Breast epithelium (tissue), 4 donors: Measurements from ENCODE around the gene RTL5. TPM values are rescaled to one million over a fixed set of nuclear protein-coding genes. Genes with fewer than 3 reads are reported as not detected.
A peak's percentile ranks its signal among the peaks of the same experiment; 100 is the strongest.

Experiments used
- DNase-seq, 2 donors: peaks; one replicate each; pipeline ENCODE4 v3.0.0-alpha.2; 2019; ENCODE audit warnings: low spot score in 2 of 2
- H3K27ac ChIP-seq, 2 donors: fragments of 200-600 bp; sonication (generic) in 1 of 2; one replicate each; pipeline ENCODE4 v1.5.1; 2016 to 2019; ENCODE audit warnings: mild to moderate bottlenecking in 1 of 2
- H3K27me3 ChIP-seq, 2 donors: fragments of 200-600 bp; sonication (generic) in 1 of 2; one replicate each; pipeline versions ENCODE4 v1.5.1 to v1.6.0; 2017 to 2019; ENCODE audit warnings: control low read depth in 1 of 2, mild to moderate bottlenecking in 1 of 2
- H3K36me3 ChIP-seq: fragments of 200-600 bp; one replicate; pipeline ENCODE4 v1.5.1; 2019
- H3K4me1 ChIP-seq, 2 donors: fragments of 200-600 bp; sonication (generic); one replicate each; pipeline ENCODE4 v1.5.1; 2016 to 2019; ENCODE audit warnings: control low read depth in 1 of 2
- H3K4me3 ChIP-seq, 3 donors: fragments of 200-600 bp; sonication (generic); 1 replicate in 2 of 3; 2 replicates in 1 of 3; pipeline ENCODE4 v1.5.1; 2016 to 2019; ENCODE audit warnings: mild to moderate bottlenecking in 3 of 3, moderate library complexity in 2 of 3
- H3K9me3 ChIP-seq, 2 donors: fragments of 200-600 bp; sonication (generic) in 1 of 2; one replicate each; pipeline ENCODE4 v1.5.1; 2016 to 2019; ENCODE audit warnings: control low read depth in 1 of 2
- POLR2A ChIP-seq: fragments of 450-650 bp; IDR thresholded peaks from one replicate; pipeline ENCODE4 v1.6.1; 2016; ENCODE audit warnings: antibody characterized with exemption, mild to moderate bottlenecking, moderate library complexity
- POLR2AphosphoS5 ChIP-seq, 3 donors: sonication (generic); formaldehyde crosslinking; IDR thresholded peaks; one replicate each; pipeline ENCODE4 v1.6.1; 2017; ENCODE audit warnings: antibody characterized with exemption in 3 of 3
- intact Hi-C: fragments of 100-400 bp; cut with DNase I; formaldehyde crosslinking; loops from one replicate; pipeline ENCODE4 v1.15.1; 2023; ENCODE audit warnings: low total_unique reads
- total RNA-seq, 3 donors: library from RNA; depleted of rRNA; stranded (reverse); fragments of >200 nt; gene quantifications; one replicate each; pipeline ENCODE4 v1.1.0, GENCODE V29; 2016
- TF ChIP-seq, protein P1 (sequence below), 3 donors: fragments of 450-650 bp; IDR thresholded peaks; one replicate each; pipeline ENCODE4 v1.5.1; 2016 to 2017; ENCODE audit warnings: antibody characterized with exemption in 3 of 3, mild to moderate bottlenecking in 3 of 3, moderate library complexity in 3 of 3

Gene RTL5
- total RNA-seq, 3 donors from 2014 or later = 3.3 to 5.0 (median 5.0) TPM

DNA sequence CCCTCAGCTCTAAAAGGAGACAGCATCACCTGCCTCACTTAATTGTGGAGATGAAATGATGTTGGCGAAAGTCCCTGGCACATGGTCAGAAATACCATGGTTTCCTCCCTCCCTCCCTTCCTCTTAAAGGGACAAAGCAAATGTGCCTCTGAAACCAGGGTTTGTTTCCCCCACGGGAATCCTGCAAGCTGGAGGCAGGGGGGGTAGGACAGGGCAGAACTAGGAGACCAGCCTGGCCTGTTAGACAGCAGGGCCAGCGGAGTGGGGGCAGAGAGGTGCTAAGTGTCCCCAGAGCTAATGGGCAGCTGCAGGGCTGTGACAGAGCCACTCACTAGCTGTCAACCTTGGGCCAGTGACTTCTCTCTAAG, 5.7 kb downstream of the RTL5 start:
- peak in 1 of 2 donors; percentile 50 for DNase-seq
- no peak overlapping the region for H3K4me3 ChIP-seq
- no peaks in the 10 kb centered on the region for H3K36me3 ChIP-seq
- H3K27me3 ChIP-seq = peaks cover 0 to 76% of the 10 kb centered on the region in 2 donors
- TF ChIP-seq, protein P1, sequence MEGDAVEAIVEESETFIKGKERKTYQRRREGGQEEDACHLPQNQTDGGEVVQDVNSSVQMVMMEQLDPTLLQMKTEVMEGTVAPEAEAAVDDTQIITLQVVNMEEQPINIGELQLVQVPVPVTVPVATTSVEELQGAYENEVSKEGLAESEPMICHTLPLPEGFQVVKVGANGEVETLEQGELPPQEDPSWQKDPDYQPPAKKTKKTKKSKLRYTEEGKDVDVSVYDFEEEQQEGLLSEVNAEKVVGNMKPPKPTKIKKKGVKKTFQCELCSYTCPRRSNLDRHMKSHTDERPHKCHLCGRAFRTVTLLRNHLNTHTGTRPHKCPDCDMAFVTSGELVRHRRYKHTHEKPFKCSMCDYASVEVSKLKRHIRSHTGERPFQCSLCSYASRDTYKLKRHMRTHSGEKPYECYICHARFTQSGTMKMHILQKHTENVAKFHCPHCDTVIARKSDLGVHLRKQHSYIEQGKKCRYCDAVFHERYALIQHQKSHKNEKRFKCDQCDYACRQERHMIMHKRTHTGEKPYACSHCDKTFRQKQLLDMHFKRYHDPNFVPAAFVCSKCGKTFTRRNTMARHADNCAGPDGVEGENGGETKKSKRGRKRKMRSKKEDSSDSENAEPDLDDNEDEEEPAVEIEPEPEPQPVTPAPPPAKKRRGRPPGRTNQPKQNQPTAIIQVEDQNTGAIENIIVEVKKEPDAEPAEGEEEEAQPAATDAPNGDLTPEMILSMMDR (IDR thresholded peaks at IDR 0.05) = no peak
- TF ChIP-seq POLR2AphosphoS5 (IDR thresholded peaks at IDR 0.05) (no peak), POLR2A (no peak)
- peak overlapping the region; percentile 34 to 76 for H3K27ac ChIP-seq
- no peaks in the 10 kb centered on the region for H3K9me3 ChIP-seq
- intact Hi-C loops = loop anchor here (10.0 kb wide), 1 partner anchor 81 kb away; no protein-coding TSS in a partner anchor
- H3K4me1 ChIP-seq = no peaks in the 10 kb centered on the region

GRCh38 chrX:72125331-72126047, 6.2 kb downstream of the RTL5 start:
- Histone ChIP-seq H3K9me3 (no peaks in the 10 kb centered on the region), H3K4me3 (no peak overlapping the region), H3K27ac (peak overlapping the region; percentile 21 to 76), H3K27me3 (peaks cover 0 to 76% of the 10 kb centered on the region in 2 donors), H3K36me3 (no peaks in the 10 kb centered on the region), H3K4me1 (no peaks in the 10 kb centered on the region)
- intact Hi-C loops = loop anchor here (10.0 kb wide), 1 partner anchor 81 kb away; no protein-coding TSS in a partner anchor
- DNase-seq = no peak
- TF ChIP-seq POLR2A = no peak
- no peak for TF ChIP-seq POLR2AphosphoS5 (IDR thresholded peaks at IDR 0.05)
- TF ChIP-seq, protein P1 (IDR thresholded peaks at IDR 0.05) = no peak

DNA sequence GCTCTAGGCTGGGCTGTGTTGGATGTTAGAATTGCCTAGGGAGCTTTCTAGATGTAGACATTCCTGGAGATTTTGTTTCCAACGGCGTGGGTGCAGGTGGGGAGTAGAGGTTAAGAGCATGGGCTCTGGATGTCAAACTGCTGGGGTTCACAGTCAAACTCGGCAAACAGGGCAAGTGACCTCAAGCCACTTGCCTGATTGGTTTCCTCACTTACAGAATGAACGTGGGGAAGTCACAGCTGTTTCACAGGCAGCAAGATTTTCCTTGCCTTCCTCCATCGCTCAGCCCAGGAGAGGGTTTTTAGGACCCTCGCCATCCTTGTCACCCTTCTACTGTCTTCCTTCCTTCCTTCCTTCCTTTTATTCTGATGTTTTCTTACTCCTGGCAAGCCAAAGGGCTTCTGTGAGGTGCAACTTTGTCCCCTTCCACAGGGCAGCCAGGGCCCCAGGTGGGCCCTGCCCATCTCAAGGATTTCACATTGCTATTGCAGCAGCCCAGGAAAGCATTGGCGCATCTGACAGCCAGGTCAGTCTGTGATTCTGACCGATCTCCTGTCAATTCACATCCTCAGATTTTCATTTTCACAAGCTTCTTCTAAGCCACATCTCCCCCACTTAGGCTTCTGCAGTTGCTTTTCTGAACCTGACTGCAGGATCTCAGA, 7.0 kb downstream of the RTL5 start:
- DNase-seq = no peak
- H3K4me3 ChIP-seq = no peak overlapping the region
- H3K9me3 ChIP-seq = no peaks in the 10 kb centered on the region
- TF ChIP-seq POLR2AphosphoS5 (IDR thresholded peaks at IDR 0.05) (no peak), POLR2A (no peak)
- TF ChIP-seq, protein P1 (IDR thresholded peaks at IDR 0.05) = no peak
- peak overlapping the region; percentile 67 to 85 for H3K27ac ChIP-seq
- H3K4me1 ChIP-seq = no peaks in the 10 kb centered on the region
- H3K27me3 ChIP-seq = peaks cover 0 to 70% of the 10 kb centered on the region in 2 donors
- intact Hi-C loops = loop anchor here (10.0 kb wide), 1 partner anchor 80 kb away; no protein-coding TSS in a partner anchor
- no peaks in the 10 kb centered on the region for H3K36me3 ChIP-seq

GRCh38 chrX:72123471-72124185, 8.1 kb downstream of the RTL5 start:
- intact Hi-C loops = loop anchor here (10.0 kb wide), 1 partner anchor 79 kb away; no protein-coding TSS in a partner anchor
- no peaks in the 10 kb centered on the region for H3K9me3 ChIP-seq
- no peaks in the 10 kb centered on the region for H3K4me1 ChIP-seq
- TF ChIP-seq POLR2AphosphoS5 (IDR thresholded peaks at IDR 0.05) = peak in 1 of 3 donors; percentile 49
- TF ChIP-seq POLR2A = no peak
- TF ChIP-seq, protein P1 (IDR thresholded peaks at IDR 0.05) = no peak
- H3K36me3 ChIP-seq = no peaks in the 10 kb centered on the region
- peak in 1 of 2 donors; percentile 63 for DNase-seq
- no peak overlapping the region for H3K4me3 ChIP-seq
- H3K27ac ChIP-seq = peak overlapping the region; percentile 67 to 85
- H3K27me3 ChIP-seq = peaks cover 0 to 61% of the 10 kb centered on the region in 2 donors
